Testis (tissue), 3 donors: ENCODE data around the gene SOX14. TPM values are rescaled to one million over a fixed set of nuclear protein-coding genes. Genes with fewer than 3 reads are reported as not detected.

ENCODE experiments used
- DNase-seq: peaks from one replicate; pipeline ENCODE4 v3.0.0-alpha.2; 2019
- H3K27ac ChIP-seq, 2 donors: fragments of 200-600 bp; sonication (generic); one replicate each; pipeline ENCODE4 v1.5.1; 2019
- H3K27me3 ChIP-seq: fragments of 200-600 bp; sonication (generic); one replicate; pipeline ENCODE4 v1.5.1; 2019
- H3K36me3 ChIP-seq: fragments of 200-600 bp; sonication (generic); one replicate; pipeline ENCODE4 v1.5.1; 2017; ENCODE audit warnings: low read depth; ENCODE audit errors: missing control alignments
- H3K4me1 ChIP-seq: fragments of 200-600 bp; sonication (generic); one replicate; pipeline ENCODE4 v1.5.1; 2019
- H3K4me3 ChIP-seq, 2 donors: fragments of 200-600 bp; sonication (generic); one replicate each; pipeline ENCODE4 v1.5.1; 2017 to 2019
- H3K9me3 ChIP-seq: fragments of 200-600 bp; sonication (generic); one replicate; pipeline ENCODE4 v1.5.1; 2017
- CTCF ChIP-seq, 3 experiments: fragments of 450-650 bp in 2 of 3; fragments of 200-600 bp in 1 of 3; sonication (generic) in 1 of 3; IDR thresholded peaks; one replicate each; pipeline ENCODE4 v1.5.1; 2016 to 2019; ENCODE audit warnings: antibody characterized with exemption in 3 of 3, mild to moderate bottlenecking in 2 of 3, moderate library complexity in 1 of 3
- POLR2A ChIP-seq: fragments of 450-650 bp; IDR thresholded peaks from one replicate; pipeline ENCODE4 v1.6.1; 2017; ENCODE audit warnings: antibody characterized with exemption, mild to moderate bottlenecking, moderate library complexity
- WGBS, 2 donors: methylation state at CpG; one replicate each; pipeline ENCODE4 v1.1.5; 2018; 5-methylcytosine and 5-hydroxymethylcytosine counted together
- intact Hi-C: fragments of 100-400 bp; cut with DNase I; formaldehyde crosslinking; loops from one replicate; pipeline ENCODE4 v1.15.1; 2023; ENCODE audit warnings: low total_unique reads
- polyA plus RNA-seq: library from polyadenylated mRNA; stranded (reverse); fragments of 350-450 nt; fragmentation: Illumina TruSeq; extraction: RNeasy Lipid Tissue Mini Kit (QIAGEN cat#74804); gene quantifications from one replicate; pipeline ENCODE4 v1.2.3, GENCODE V29; 2014; ENCODE audit warnings: low read depth, low replicate concordance; ENCODE audit not compliant: insufficient read depth
- total RNA-seq, 2 donors: library from RNA; depleted of rRNA; stranded (reverse); fragments of >200 nt; gene quantifications; one replicate each; pipeline ENCODE4 v1.2.3, GENCODE V29; 2016

SOX14 gene
- total and polyA plus RNA-seq, 3 donors from 2014 or later, result not detected

GRCh38 chr3:137765310-137766033 is 1.4 kb downstream of the SOX14 start:
- DNase-seq, result no peak
- H3K9me3 ChIP-seq, result no peaks in the 10 kb centered on the region
- no peaks in the 10 kb centered on the region for H3K36me3 ChIP-seq
- H3K4me1 ChIP-seq, result peaks cover 10% of the 10 kb centered on the region
- TF ChIP-seq POLR2A (no peak), CTCF (IDR thresholded peaks at IDR 0.05) (no peak)
- no peaks in the 10 kb centered on the region for H3K27me3 ChIP-seq
- H3K4me3 ChIP-seq, result no peak overlapping the region
- intact Hi-C loops, result no loop called here
- 0 to 4% methylated on average over 13 to 26 of the region's 27 CpGs for WGBS, 2 donors
- H3K27ac ChIP-seq, result no peak overlapping the region

GRCh38 chr3:137766041-137766875 is 2.1 kb downstream of the SOX14 start:
- no peak for DNase-seq
- Histone ChIP-seq H3K36me3 (no peaks in the 10 kb centered on the region), H3K9me3 (no peaks in the 10 kb centered on the region), H3K27me3 (no peaks in the 10 kb centered on the region), H3K4me1 (peaks cover 13% of the 10 kb centered on the region), H3K27ac (no peak overlapping the region), H3K4me3 (no peak overlapping the region)
- 3 to 4% methylated on average over 16 to 21 of the region's 21 CpGs for WGBS, 2 donors
- TF ChIP-seq CTCF (IDR thresholded peaks at IDR 0.05) (no peak), POLR2A (no peak)
- intact Hi-C loops, result no loop called here

GRCh38 chr3:137766876-137767537 is 2.9 kb downstream of the SOX14 start:
- Histone ChIP-seq H3K9me3 (no peaks in the 10 kb centered on the region), H3K27ac (no peak overlapping the region), H3K36me3 (no peaks in the 10 kb centered on the region), H3K4me1 (peaks cover 13% of the 10 kb centered on the region), H3K4me3 (no peak overlapping the region), H3K27me3 (no peaks in the 10 kb centered on the region)
- intact Hi-C loops, result no loop called here
- 4% methylated on average over 22 of the region's 22 CpGs for WGBS, 2 donors
- TF ChIP-seq CTCF (IDR thresholded peaks at IDR 0.05) (no peak), POLR2A (no peak)
- DNase-seq, result no peak

GRCh38 chr3:137767538-137768360 is 3.6 kb downstream of the SOX14 start:
- Histone ChIP-seq H3K4me1 (peaks cover 13% of the 10 kb centered on the region), H3K27ac (no peak overlapping the region), H3K4me3 (peak overlapping the region in 1 of 2 donors; percentile 4), H3K27me3 (no peaks in the 10 kb centered on the region), H3K36me3 (no peaks in the 10 kb centered on the region), H3K9me3 (no peaks in the 10 kb centered on the region)
- intact Hi-C loops, result no loop called here
- 1 to 2% methylated on average over 26 to 36 of the region's 36 CpGs for WGBS, 2 donors
- DNase-seq, result no peak
- TF ChIP-seq POLR2A (no peak), CTCF (IDR thresholded peaks at IDR 0.05) (no peak)
